Suppressor macrophage treated with lipopolysaccharide for 1 hour (primary cell): ENCODE results near the gene MSL3.

Experiments
- DNase-seq, 3 donors: peaks; one replicate each; pipeline ENCODE4 v3.0.0-alpha.2; 2020 to 2022

The MSL3 gene

GRCh38 chrX:11759461-11760311, 1.6 kb downstream of the MSL3 start:
- DNase-seq: peak; percentile 86 to 92 (median 88)

DNA sequence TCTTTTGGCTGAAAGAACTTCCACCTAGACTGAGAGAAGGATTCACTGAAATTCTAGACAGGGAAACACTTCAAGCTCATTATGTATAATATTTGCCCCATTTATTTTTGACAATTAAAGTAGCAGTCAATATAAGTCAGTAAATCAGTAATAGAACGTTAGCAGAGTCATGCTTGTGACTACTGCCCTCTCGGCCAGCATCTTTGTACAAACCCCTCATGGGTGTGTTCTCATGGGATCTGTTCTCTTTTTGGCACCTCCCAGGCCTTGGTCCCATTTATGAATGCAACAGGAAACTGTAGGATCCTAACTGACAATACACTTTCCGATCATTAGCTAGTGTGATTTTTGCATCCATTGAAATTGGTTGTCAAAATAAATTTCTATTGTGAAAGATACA, 2.9 kb downstream of the MSL3 start:
- DNase-seq: peak in 1 of 3 donors; percentile 20

- DNase-seq: no peak
Measured at GRCh38 chrX:11764602-11765067, 6.6 kb downstream of the MSL3 start.

- DNase-seq: no peak
Measured at GRCh38 chrX:11765449-11765848, 7.4 kb downstream of the MSL3 start.

- DNase-seq: no peak
Measured at GRCh38 chrX:11766487-11766886, 8.4 kb downstream of the MSL3 start.

- DNase-seq: peak; percentile 34 to 55 (median 42)
Measured at GRCh38 chrX:11768039-11768438, 10.0 kb downstream of the MSL3 start.

- DNase-seq: peak; percentile 57 to 76 (median 65)
Measured at GRCh38 chrX:11770320-11770719, 12.3 kb downstream of the MSL3 start.

- DNase-seq: no peak
Measured at GRCh38 chrX:11778230-11778629, 20.2 kb downstream of the MSL3 start.

DNA sequence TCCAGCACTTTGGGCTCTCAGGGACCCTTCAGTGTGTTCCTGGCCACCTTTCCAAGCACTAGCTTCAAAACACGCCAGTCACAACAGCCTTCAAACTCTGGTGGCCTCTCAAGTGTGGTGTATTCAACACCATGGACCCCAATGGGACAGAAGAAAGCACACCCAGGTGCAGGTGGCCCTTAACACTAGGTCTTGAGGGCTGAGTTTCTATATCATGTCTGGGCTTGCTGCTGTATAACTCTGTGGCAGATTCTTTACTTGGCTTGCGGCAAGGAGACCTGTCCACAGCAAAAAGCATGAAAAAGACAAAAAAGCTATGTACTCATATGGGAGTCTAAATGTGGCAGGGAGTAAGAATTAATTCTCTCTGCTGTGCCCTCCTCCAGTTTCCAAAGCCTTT, 23.1 kb downstream of the MSL3 start:
- DNase-seq: no peak

DNA sequence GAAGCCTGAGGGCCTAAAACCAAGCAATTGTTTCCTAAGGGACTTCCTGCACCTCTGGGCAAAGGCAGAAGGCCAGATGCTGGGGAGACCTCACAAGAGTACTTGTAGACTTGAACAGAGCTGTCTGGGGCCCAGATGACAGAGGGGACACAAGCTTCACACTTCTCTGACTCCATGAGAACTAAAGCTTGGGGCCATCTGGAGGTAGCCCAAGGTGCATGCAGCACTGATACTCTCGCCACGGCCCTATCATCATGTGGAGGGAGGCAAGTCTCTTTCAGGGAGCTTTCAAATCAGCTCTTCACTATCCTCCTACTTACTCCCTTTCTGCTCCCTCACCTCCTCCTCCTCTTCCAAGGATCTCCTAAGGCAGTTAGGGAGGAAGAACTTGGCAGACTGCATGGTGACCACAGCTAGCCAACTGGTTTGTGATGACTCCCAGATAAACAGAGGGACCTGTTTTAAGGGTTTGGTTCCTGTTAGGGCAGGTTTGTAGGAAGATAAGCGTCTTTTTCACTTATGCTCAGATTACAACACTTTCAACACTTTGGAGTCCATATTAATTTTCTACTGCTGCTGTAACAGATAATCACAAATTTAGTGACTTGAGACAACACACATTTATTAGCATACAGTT, 23.8 kb downstream of the MSL3 start:
- no peak for DNase-seq

- DNase-seq: no peak
Measured at GRCh38 chrX:11784543-11784942, 26.5 kb downstream of the MSL3 start.

DNA sequence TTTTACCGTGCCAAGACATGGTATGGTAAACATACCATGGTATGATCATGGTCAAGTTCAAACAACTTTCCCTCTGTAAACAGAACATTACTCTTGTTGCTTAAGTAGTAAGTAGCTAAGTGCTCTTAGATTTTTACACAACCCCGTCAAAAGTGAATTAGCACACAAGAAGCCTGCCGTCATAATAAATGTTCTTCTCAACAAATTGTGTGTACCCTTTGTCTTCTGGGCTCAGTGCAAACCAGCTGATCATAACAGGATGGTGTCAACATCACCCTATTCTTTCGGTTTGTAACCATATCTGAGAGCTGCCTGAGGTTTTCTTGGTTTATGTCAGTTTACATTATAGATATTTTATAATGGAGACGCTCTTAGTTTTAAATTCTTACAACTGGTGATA, 28.8 kb downstream of the MSL3 start:
- no peak for DNase-seq

DNA sequence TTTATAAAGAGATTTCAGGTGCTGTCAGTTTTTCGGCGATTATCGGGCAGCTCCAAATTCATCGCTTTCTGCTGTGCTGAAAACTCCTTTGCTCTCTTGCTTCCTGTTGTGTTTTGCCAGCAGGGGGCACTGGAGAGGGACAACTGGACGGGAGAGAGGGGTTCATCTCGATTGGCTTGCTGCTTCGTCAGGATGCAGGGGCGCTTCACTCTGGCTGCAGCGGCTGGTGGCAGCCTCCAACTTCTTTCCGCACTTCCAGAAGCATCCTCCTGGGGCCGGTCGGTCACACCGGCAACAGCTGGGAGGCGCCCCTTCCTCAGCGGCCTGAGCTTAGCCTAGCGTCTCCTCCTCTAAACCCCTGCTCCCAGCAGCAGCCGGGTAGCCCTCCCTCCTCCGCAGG, 29.5 kb downstream of the MSL3 start:
- peak; percentile 45 to 64 (median 51) for DNase-seq

DNA sequence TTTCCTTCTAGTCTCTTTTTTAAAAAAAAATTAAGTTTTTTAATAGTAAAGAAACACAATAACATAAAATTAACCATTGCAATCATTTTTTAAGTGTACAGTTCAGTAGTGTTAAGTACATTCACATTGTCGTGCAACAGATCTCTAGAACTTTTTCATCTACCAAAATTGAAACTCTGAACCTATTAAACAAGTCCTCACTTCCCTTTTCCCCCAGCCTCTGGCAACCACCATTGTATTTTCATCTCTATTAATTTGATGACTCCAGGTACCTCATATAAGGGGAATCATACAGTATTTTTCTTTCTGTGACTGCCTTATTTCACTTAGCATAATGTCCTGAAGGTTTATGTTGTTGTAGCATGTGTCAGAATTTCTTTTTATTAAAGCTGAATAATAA, 31.8 kb downstream of the MSL3 start:
- DNase-seq: no peak

GRCh38 chrX:11791090-11791489, 33.1 kb downstream of the MSL3 start:
- DNase-seq: no peak

- no peak for DNase-seq
Measured at GRCh38 chrX:11791537-11791936, 33.5 kb downstream of the MSL3 start.

DNA sequence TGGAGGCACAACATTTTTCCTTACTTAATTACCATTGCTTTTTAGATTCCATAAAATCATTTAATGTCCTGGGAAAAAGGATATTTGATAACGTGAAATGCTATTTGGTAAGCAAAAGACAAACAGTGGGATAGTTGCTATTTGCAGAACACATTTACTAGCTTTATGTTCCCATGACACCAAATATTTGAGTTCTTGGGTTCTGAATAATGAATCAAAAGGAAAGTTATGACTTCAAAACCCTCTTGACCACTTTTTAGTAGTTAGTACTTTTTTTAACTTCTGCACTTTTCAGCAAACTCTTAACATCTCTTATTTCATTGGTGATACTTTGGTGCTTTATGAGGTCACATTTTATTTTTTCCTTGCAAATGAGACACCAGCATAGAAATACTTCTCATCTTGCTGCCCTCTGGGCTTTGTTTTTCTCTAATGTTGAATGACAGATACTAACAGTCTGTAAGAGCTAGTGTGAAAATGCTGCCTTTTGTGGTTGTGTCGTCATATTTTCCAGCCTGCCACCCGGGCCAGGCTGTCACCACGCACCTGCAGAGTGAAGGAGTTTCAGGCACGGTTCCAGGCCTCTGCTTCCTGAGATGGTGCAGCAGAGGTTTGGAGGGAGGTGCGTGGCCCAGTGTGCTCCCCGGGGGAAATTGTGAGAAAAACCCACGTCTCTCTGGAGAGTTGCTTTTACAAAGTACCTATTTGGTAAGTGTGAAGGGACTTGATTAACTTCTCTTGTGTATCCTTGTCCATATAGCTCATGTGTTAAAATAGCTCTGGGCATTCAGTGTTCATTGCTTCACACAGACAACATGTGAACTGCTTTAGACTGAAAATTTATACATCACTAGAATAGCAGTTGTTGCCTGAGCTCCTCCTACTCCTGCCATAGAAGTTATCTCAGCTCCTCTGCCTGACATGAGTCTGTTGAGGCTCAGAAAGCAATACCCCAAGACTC, 34.7 kb downstream of the MSL3 start:
- DNase-seq: no peak

GRCh38 chrX:11793734-11794133, 35.7 kb downstream of the MSL3 start:
- DNase-seq: no peak

DNA sequence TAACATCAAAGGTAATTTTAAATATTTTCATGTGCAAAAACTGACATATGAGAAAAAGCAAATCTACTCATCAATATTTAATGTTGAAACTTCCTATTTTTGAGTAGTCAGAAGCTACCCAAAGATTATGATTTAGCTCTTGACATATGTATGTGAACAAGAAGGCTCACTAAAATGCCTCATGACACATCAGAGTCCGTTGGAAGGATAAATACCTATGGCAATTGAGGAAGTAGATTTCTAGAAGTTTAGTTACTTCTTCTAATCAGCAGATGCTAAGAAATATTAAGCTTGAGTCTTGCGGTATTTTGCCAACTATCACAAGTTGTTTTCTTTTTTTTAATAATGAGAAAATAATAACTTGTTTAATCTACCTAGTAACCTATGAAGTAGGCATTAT, 55.3 kb downstream of the MSL3 start:
- no peak for DNase-seq
